ENCODE data around the gene CDK6. TPM values are rescaled to one million over a fixed set of nuclear protein-coding genes. Genes with fewer than 3 reads are reported as not detected.

CDK6 gene
- total and polyA plus RNA-seq, 8 donors = 2.6 to 86.3 (median 15.5) TPM

GRCh38 chr7:92793656-92794205 lies 42.6 kb downstream of the CDK6 start:
- Histone ChIP-seq H3K27me3 (no peaks in the 10 kb centered on the region), H3K4me1 (peaks cover 5 to 59% (median 30%) of the 10 kb centered on the region in 4 donors), H3K4me3 (no peak overlapping the region), H3K36me3 (no peaks in the 10 kb centered on the region), H3K27ac (no peak overlapping the region), H3K9me3 (peaks cover 0 to 5% (median 3%) of the 10 kb centered on the region in 4 donors)
- no peak for DNase-seq
- 84 to 100% (median 91%) methylated on average over 1 of the region's 1 CpG for WGBS, 5 donors
- TF ChIP-seq POLR2A (IDR thresholded peaks at IDR 0.05) (no peak), EP300 (IDR thresholded peaks at IDR 0.05) (no peak), POLR2AphosphoS5 (IDR thresholded peaks at IDR 0.05) (no peak), CTCF (IDR thresholded peaks at IDR 0.05) (no peak)
- intact Hi-C loops (cut with DNase I; ENCODE audit: low total_unique reads) = no loop called here

GRCh38 chr7:92790992-92791391 lies 45.4 kb downstream of the CDK6 start:
- Histone ChIP-seq H3K9me3 (peaks cover 0 to 9% (median 6%) of the 10 kb centered on the region in 4 donors), H3K27ac (no peak overlapping the region), H3K36me3 (no peaks in the 10 kb centered on the region), H3K4me1 (peaks cover 1 to 46% (median 19%) of the 10 kb centered on the region in 4 donors), H3K4me3 (no peak overlapping the region), H3K27me3 (no peaks in the 10 kb centered on the region)
- WGBS, 5 donors = 70 to 98% (median 89%) methylated on average over 1 of the region's 1 CpG
- no peak for DNase-seq
- TF ChIP-seq EP300 (IDR thresholded peaks at IDR 0.05) (no peak), POLR2AphosphoS5 (IDR thresholded peaks at IDR 0.05) (no peak), POLR2A (IDR thresholded peaks at IDR 0.05) (no peak), CTCF (IDR thresholded peaks at IDR 0.05) (no peak)
- intact Hi-C loops (cut with DNase I; ENCODE audit: low total_unique reads) = no loop called here

GRCh38 chr7:92788559-92789183 lies 47.7 kb downstream of the CDK6 start:
- Histone ChIP-seq H3K9me3 (peaks cover 0 to 9% (median 6%) of the 10 kb centered on the region in 4 donors), H3K4me1 (peaks cover 8 to 41% (median 21%) of the 10 kb centered on the region in 4 donors), H3K36me3 (no peaks in the 10 kb centered on the region), H3K27ac (no peak overlapping the region), H3K4me3 (no peak overlapping the region), H3K27me3 (no peaks in the 10 kb centered on the region)
- TF ChIP-seq CTCF (IDR thresholded peaks at IDR 0.05) (no peak), POLR2A (IDR thresholded peaks at IDR 0.05) (no peak), EP300 (IDR thresholded peaks at IDR 0.05) (no peak), POLR2AphosphoS5 (IDR thresholded peaks at IDR 0.05) (no peak)
- DNase-seq = no peak
- 88 to 95% (median 93%) methylated on average over 1 of the region's 1 CpG for WGBS, 5 donors
- intact Hi-C loops (cut with DNase I; ENCODE audit: low total_unique reads) = no loop called here

- intact Hi-C loops (cut with DNase I; ENCODE audit: low total_unique reads) = no loop called here
- Histone ChIP-seq H3K4me1 (peaks cover 20 to 51% (median 35%) of the 10 kb centered on the region in 4 donors), H3K27ac (peak overlapping the region in 1 of 5 donors; percentile 45), H3K36me3 (no peaks in the 10 kb centered on the region), H3K9me3 (peaks cover 0 to 9% (median 6%) of the 10 kb centered on the region in 4 donors), H3K27me3 (no peaks in the 10 kb centered on the region), H3K4me3 (no peak overlapping the region)
- peak in 1 of 2 donors; percentile 72 for DNase-seq
- WGBS, 5 donors = 40 to 65% (median 52%) methylated on average over 3 of the region's 3 CpGs
- TF ChIP-seq CTCF (IDR thresholded peaks at IDR 0.05) (no peak), POLR2A (IDR thresholded peaks at IDR 0.05) (no peak), POLR2AphosphoS5 (IDR thresholded peaks at IDR 0.05) (no peak), EP300 (IDR thresholded peaks at IDR 0.05) (no peak)
Measured at GRCh38 chr7:92785923-92786322, 50.5 kb downstream of the CDK6 start.

Data from stomach (tissue), 9 donors.